Ovary (tissue), 9 donors: ENCODE measurements around the gene TRMT112. TPM values are rescaled to one million over a fixed set of nuclear protein-coding genes. Genes with fewer than 3 reads are reported as not detected.

Source experiments
- DNase-seq, 5 donors: peaks; one replicate each; pipeline ENCODE4 v3.0.0-alpha.2; 2019 to 2020
- H3K27ac ChIP-seq, 2 donors: fragments of 200-600 bp; one replicate each; pipeline versions ENCODE4 v1.5.1 to v1.8.0; 2019 to 2022
- H3K27me3 ChIP-seq: fragments of 200-600 bp; one replicate; pipeline ENCODE4 v1.8.0; 2022
- H3K36me3 ChIP-seq: fragments of 200-600 bp; sonication (generic); one replicate; pipeline ENCODE4 v1.5.1; 2019
- H3K4me1 ChIP-seq: one replicate; pipeline ENCODE4 v1.8.1; 2013; ENCODE audit warnings: mild to moderate bottlenecking, moderate library complexity; ENCODE audit not compliant: insufficient read depth
- H3K4me3 ChIP-seq: fragments of 200-600 bp; sonication (generic); one replicate; pipeline ENCODE4 v1.5.1; 2017
- H3K9me3 ChIP-seq, 2 donors: fragments of 200-600 bp in 1 of 2; sonication (generic) in 1 of 2; one replicate each; pipeline versions ENCODE4 v1.5.1 to v1.8.1; 2013 to 2019; ENCODE audit warnings: mild to moderate bottlenecking in 1 of 2, moderate library complexity in 1 of 2
- EP300 ChIP-seq: sonication (generic); formaldehyde crosslinking; IDR thresholded peaks from one replicate; pipeline ENCODE4 v1.6.1; 2017; ENCODE audit warnings: antibody characterized with exemption
- POLR2A ChIP-seq: fragments of 450-650 bp; IDR thresholded peaks from one replicate; pipeline ENCODE4 v1.6.1; 2017; ENCODE audit warnings: antibody characterized with exemption, mild to moderate bottlenecking, moderate library complexity
- whole genome bisulfite sequencing, 3 donors: extraction: QIAGEN DNeasy Blood & Tissue Kit in 1 of 3; methylation state at CpG; one replicate each; pipeline versions ENCODE4 v1.1.5 to v1.1.7; 2013 to 2017; 5-methylcytosine and 5-hydroxymethylcytosine counted together
- intact Hi-C, 4 donors: fragments of 100-400 bp; cut with DNase I; formaldehyde crosslinking; loops; one replicate each; pipeline versions ENCODE4 v1.11.0 to v1.15.1; 2022 to 2023
- polyA plus RNA-seq, 2 donors: library from polyadenylated mRNA; stranded (reverse); fragments of 200-250 nt in 1 of 2; fragments of 350-450 nt in 1 of 2; fragmentation: Illumina TruSeq in 1 of 2; extraction: RNeasy Lipid Tissue Mini Kit (QIAGEN cat#74804) in 1 of 2; gene quantifications; one replicate each; pipeline ENCODE4 v1.2.3, GENCODE V29; 2013 to 2014
- total RNA-seq, 7 donors: library from RNA; depleted of rRNA in 2 of 7; stranded (reverse); fragments of >200 nt in 2 of 7; fragmentation: NEBNext Ultra II Directional in 3 of 7; extraction: Animal tissue kit (Norgen Biotek cat#: 25700) in 3 of 7; gene quantifications; one replicate each; pipeline versions ENCODE4 v1.1.0 to v1.2.4, GENCODE V29; 2016 to 2023
- TF ChIP-seq, protein P1 (sequence below), 3 donors: fragments of 450-650 bp in 2 of 3; fragments of 200-600 bp in 1 of 3; IDR thresholded peaks; one replicate each; pipeline versions ENCODE4 v1.5.1 to v1.8.0; 2016 to 2022; ENCODE audit warnings: antibody characterized with exemption in 3 of 3, mild to moderate bottlenecking in 1 of 3
- donor health status: DM: no; HTN: no; CAD: no; lungs with moderate emphysema.
- donor health status: DM: no; HTN: no; CAD: no.
- donor health status: Bipolar disorder and iron deficiency.
- donor health status: DM: yes; HTN: yes; CAD: no.
- donor health status: DM: no; HTN: no; CAD: no.
- donor health status: DM: yes; HTN: yes; CAD: no.

The TRMT112 gene
- total and polyA plus RNA-seq, 9 donors = 207 to 432 (median 275) TPM

GRCh38 chr11:64283092-64283491, 34.3 kb downstream of the TRMT112 start:
- no peaks in the 10 kb centered on the region for H3K27me3 ChIP-seq
- no peak overlapping the region for H3K4me3 ChIP-seq
- no peak for TF ChIP-seq EP300
- TF ChIP-seq POLR2A = no peak
- TF ChIP-seq, protein P1, sequence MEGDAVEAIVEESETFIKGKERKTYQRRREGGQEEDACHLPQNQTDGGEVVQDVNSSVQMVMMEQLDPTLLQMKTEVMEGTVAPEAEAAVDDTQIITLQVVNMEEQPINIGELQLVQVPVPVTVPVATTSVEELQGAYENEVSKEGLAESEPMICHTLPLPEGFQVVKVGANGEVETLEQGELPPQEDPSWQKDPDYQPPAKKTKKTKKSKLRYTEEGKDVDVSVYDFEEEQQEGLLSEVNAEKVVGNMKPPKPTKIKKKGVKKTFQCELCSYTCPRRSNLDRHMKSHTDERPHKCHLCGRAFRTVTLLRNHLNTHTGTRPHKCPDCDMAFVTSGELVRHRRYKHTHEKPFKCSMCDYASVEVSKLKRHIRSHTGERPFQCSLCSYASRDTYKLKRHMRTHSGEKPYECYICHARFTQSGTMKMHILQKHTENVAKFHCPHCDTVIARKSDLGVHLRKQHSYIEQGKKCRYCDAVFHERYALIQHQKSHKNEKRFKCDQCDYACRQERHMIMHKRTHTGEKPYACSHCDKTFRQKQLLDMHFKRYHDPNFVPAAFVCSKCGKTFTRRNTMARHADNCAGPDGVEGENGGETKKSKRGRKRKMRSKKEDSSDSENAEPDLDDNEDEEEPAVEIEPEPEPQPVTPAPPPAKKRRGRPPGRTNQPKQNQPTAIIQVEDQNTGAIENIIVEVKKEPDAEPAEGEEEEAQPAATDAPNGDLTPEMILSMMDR (IDR thresholded peaks at IDR 0.05) = no peak
- H3K27ac ChIP-seq = no peak overlapping the region
- H3K4me1 ChIP-seq = peaks cover 11% of the 10 kb centered on the region
- WGBS, 3 donors = 86 to 89% (median 87%) methylated on average over 3 of the region's 3 CpGs
- H3K36me3 ChIP-seq = no peaks in the 10 kb centered on the region
- peak in 1 of 5 donors; percentile 25 for DNase-seq
- H3K9me3 ChIP-seq = no peaks in the 10 kb centered on the region
- intact Hi-C loops = loop anchor here in 1 of 4 donors (10.0 kb wide), 1 partner anchor 1782 kb away; no protein-coding TSS in a partner anchor

DNA sequence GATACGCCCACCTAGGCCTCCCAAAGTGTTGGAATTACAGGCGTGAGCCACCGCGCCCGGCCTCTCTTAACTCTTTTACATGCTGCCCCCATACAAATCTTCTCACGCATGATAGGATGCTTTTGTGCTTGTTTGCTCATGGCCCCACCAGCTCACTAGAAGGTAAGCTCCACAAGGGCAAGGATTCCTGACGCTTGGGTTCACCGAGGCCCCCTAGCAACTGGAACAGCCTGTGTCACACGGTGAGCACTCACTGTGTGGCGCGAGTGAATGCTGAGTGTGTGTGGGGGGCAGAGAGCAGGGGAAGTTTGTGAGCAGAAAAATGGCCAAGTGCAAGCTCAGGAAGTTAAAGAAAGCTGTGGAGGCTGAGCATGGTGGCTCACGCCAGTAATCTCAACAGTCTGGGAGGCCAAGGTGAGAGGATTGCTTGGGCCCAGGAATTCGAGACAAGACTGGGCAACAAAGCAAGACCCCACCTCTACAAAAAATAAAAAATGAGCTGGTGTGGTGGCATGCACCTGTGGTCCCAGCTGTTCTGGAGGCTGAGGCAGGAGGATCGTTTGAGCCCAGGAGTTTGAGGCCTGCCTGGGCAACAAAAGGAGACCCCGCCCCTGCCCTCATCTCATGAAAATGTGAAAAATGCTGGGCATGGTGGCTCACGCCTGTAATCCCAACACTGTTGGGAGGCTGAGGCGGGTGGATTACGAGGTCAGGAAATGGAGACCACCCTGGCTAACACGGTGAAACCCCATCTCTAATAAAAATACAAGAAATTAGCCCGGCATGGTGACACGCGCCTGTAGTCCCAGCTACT, 35.2 kb downstream of the TRMT112 start:
- intact Hi-C loops = loop anchor here in 1 of 4 donors (10.0 kb wide), 1 partner anchor 1783 kb away; no protein-coding TSS in a partner anchor
- no peak overlapping the region for H3K27ac ChIP-seq
- WGBS, 3 donors = 93 to 95% (median 93%) methylated on average over 22 of the region's 22 CpGs
- TF ChIP-seq EP300 (no peak), POLR2A (no peak)
- TF ChIP-seq, protein P1 (IDR thresholded peaks at IDR 0.05) = no peak
- no peaks in the 10 kb centered on the region for H3K27me3 ChIP-seq
- peak in 2 of 5 donors; percentile 15 to 16 for DNase-seq
- no peak overlapping the region for H3K4me3 ChIP-seq
- H3K4me1 ChIP-seq = peaks cover 11% of the 10 kb centered on the region
- no peaks in the 10 kb centered on the region for H3K36me3 ChIP-seq
- H3K9me3 ChIP-seq = no peaks in the 10 kb centered on the region

DNA sequence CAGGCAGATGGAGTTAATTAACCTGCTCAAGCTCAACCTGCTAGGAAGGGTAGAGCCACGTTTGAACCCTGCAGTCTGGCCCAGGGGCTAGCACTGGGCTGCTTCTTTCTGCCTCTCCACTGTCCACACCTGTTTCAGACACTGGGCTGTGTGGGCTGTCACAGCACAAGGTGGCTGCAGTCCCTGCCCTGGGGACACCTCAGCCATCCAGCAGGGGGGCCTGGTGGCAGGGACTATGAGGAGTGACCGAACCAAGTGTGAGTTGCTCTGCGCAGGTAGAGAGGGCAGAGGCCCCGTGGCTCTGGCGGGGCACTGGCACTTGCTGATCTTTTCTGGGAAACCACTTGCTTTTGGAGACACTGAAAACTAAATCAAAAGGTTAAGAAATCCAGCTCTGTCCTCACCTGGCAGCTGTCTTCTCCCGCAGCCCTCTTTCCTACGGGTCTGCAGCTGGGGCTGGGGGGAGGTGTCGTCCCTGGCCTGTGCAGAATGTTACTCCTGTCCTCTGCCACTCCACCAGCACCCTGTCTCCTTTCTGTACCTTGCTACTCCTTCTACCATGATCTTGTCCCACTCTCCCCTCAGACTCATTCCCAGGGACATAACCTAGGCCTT, 38.7 kb downstream of the TRMT112 start:
- WGBS, 3 donors = 74 to 79% (median 78%) methylated on average over 8 of the region's 8 CpGs
- intact Hi-C loops = no loop called here
- Histone ChIP-seq H3K36me3 (no peaks in the 10 kb centered on the region), H3K27me3 (no peaks in the 10 kb centered on the region), H3K4me3 (no peak overlapping the region), H3K27ac (peak overlapping the region in 1 of 2 donors; percentile 6), H3K9me3 (no peaks in the 10 kb centered on the region), H3K4me1 (peaks cover 5% of the 10 kb centered on the region)
- DNase-seq = peak in 1 of 5 donors; percentile 20
- TF ChIP-seq EP300 (no peak), POLR2A (no peak)

DNA sequence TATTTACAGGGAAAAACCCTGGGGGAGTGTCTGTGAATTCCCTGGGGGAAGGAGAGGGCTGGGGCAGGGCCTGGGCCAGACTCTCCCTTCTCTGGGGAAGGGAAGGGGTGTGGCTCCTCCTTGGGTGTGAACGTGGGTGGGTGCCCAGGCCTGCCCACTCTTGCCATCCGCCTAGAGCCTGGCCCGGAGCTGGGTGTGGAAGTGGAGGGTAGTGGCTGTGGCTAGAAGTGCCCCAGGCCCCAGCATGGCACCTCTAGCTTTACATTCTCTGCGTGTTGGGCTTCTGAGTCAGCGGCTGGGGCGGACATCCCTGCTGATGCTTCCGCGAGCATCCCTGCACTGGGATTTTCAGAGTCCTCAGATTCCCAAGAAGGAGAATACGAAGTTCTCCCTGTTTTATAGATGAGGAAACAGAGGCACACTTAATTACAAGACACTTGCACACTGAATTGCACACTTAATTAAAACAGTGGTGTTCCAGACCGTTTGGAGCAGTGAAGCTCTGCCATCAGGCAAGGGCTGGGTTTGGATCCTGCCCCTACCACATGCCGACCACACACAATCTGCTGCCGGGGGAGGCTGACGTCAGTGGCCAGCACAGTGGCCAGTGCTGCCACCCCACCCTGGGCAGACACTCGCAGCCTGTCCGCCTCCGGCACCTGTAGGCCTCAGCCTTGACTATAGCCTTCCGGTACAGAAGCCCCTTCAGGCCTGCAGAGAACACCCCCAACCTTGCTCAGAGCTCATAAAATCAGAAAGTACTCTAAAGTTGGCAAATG, 40.5 kb downstream of the TRMT112 start:
- Histone ChIP-seq H3K27me3 (no peaks in the 10 kb centered on the region), H3K9me3 (no peaks in the 10 kb centered on the region), H3K27ac (no peak overlapping the region), H3K36me3 (no peaks in the 10 kb centered on the region), H3K4me1 (no peaks in the 10 kb centered on the region), H3K4me3 (no peak overlapping the region)
- TF ChIP-seq POLR2A (no peak), EP300 (no peak)
- TF ChIP-seq, protein P1 (IDR thresholded peaks at IDR 0.05) = no peak
- 77 to 85% (median 84%) methylated on average over 17 of the region's 17 CpGs for WGBS, 3 donors
- DNase-seq = peak in 1 of 5 donors; percentile 27
- intact Hi-C loops = no loop called here
